HG03139 (cell line): ENCODE data around the gene ACBD5.

Experiments
- ATAC-seq: cut with Tn5 transposase; IDR thresholded peaks from one replicate; pipeline ENCODE4 v1.9.1; 2021; ENCODE audit not compliant: unreplicated experiment

Gene ACBD5

GRCh38 chr10:27153329-27153728, 87.3 kb downstream of the ACBD5 start:
- no peak for ATAC-seq

GRCh38 chr10:27152687-27153086, 87.9 kb downstream of the ACBD5 start:
- no peak for ATAC-seq

- no peak for ATAC-seq
Measured at GRCh38 chr10:27150261-27150660, 90.3 kb downstream of the ACBD5 start.

- ATAC-seq, result no peak
Measured at GRCh38 chr10:27147701-27148100, 92.9 kb downstream of the ACBD5 start.

- ATAC-seq, result no peak
Measured at GRCh38 chr10:27145937-27146336, 94.7 kb downstream of the ACBD5 start.
